ENCODE data around the gene ABCG1. TPM values are rescaled to one million over a fixed set of nuclear protein-coding genes. Genes with fewer than 3 reads are reported as not detected.

Gene ABCG1
- total and polyA plus RNA-seq, 4 donors: 11.5 to 65.0 (median 35.0) TPM

DNA sequence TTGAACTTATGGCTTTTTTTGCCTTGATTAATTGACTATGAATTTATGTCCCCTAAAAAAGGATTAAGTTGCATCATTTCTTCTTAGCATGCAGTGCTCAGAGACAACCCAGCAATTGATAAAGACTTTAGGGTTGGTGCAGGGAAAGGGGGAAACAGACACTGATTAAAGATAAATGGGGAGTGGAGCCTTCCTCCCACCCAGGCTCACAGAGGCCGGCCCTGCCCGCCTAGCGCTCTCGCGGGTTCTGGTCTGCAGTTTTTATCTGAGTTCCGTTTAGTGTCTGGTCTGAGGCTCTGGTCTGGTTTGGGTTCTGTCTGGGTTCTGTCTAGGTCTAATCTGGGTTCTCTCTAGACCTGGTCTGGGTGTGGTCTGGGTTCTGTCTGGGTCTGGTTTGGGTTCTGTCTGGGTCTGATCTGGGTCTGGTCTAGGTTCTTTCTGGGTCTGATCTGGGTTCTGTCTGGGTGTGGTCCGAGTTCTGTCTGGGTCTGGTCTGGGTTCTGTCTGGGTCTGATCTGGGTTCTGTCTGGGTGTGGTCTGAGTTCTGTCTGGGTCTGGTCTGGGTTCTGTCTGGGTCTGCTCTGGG lies 48.1 kb downstream of the ABCG1 start:
- 66 to 70% methylated on average over 7 of the region's 7 CpGs for WGBS, 2 donors
- no peaks in the 10 kb centered on the region for H3K27me3 ChIP-seq (ENCODE audit: control insufficient read depth in 3 of 3, insufficient read depth in 3 of 3, low read length in 2 of 3)
- peak overlapping the region in 1 of 2 donors; percentile 7 for H3K27ac ChIP-seq (ENCODE audit: low read depth in 1 of 2, low read length in 1 of 2)
- TF ChIP-seq CTCF (IDR thresholded peaks at IDR 0.05; ENCODE audit: control extremely low read depth, extremely low read depth): no peak
- H3K36me3 ChIP-seq (ENCODE audit: control insufficient read depth in 4 of 4, insufficient read depth in 4 of 4, low read length in 4 of 4): peaks cover 0 to 5% (median 0%) of the 10 kb centered on the region in 4 donors
- H3K9me3 ChIP-seq (ENCODE audit: control insufficient read depth in 4 of 4, insufficient read depth in 3 of 4, low read length in 3 of 4): no peaks in the 10 kb centered on the region
- ATAC-seq (ENCODE audit: insufficient read depth, low FRiP score) (no peak), DNase-seq (no peak)
- no peak overlapping the region for H3K4me3 ChIP-seq
- H3K9ac ChIP-seq (ENCODE audit: insufficient read depth in 1 of 2, low read length in 2 of 2): no peak overlapping the region
- H3K4me1 ChIP-seq (ENCODE audit: control insufficient read depth in 5 of 5, insufficient read depth in 5 of 5, low read length in 5 of 5): peaks cover 0 to 27% (median 14%) of the 10 kb centered on the region in 5 donors

- Histone ChIP-seq H3K4me1 (ENCODE audit: control insufficient read depth in 5 of 5, insufficient read depth in 5 of 5, low read length in 5 of 5) (peaks cover 0 to 15% (median 0%) of the 10 kb centered on the region in 5 donors), H3K27me3 (ENCODE audit: control insufficient read depth in 3 of 3, insufficient read depth in 3 of 3, low read length in 2 of 3) (no peaks in the 10 kb centered on the region), H3K9ac (ENCODE audit: insufficient read depth in 1 of 2, low read length in 2 of 2) (no peak overlapping the region), H3K9me3 (ENCODE audit: control insufficient read depth in 4 of 4, insufficient read depth in 3 of 4, low read length in 3 of 4) (no peaks in the 10 kb centered on the region), H3K4me3 (no peak overlapping the region), H3K27ac (ENCODE audit: low read depth in 1 of 2, low read length in 1 of 2) (peak overlapping the region in 1 of 2 donors; percentile 55), H3K36me3 (ENCODE audit: control insufficient read depth in 4 of 4, insufficient read depth in 4 of 4, low read length in 4 of 4) (peaks cover 0 to 19% (median 3%) of the 10 kb centered on the region in 4 donors)
- no peak for TF ChIP-seq CTCF (IDR thresholded peaks at IDR 0.05; ENCODE audit: control extremely low read depth, extremely low read depth)
- WGBS, 2 donors: 39 to 58% methylated on average over 10 of the region's 10 CpGs
- ATAC-seq (ENCODE audit: insufficient read depth, low FRiP score) (no peak), DNase-seq (no peak)
These were observed 50.4 kb downstream of the ABCG1 start for GRCh38 chr21:42269386-42269785.

- ATAC-seq (ENCODE audit: insufficient read depth, low FRiP score) (no peak), DNase-seq (no peak)
- H3K36me3 ChIP-seq (ENCODE audit: control insufficient read depth in 4 of 4, insufficient read depth in 4 of 4, low read length in 4 of 4): peaks cover 0 to 29% (median 3%) of the 10 kb centered on the region in 4 donors
- H3K27me3 ChIP-seq (ENCODE audit: control insufficient read depth in 3 of 3, insufficient read depth in 3 of 3, low read length in 2 of 3): no peaks in the 10 kb centered on the region
- H3K4me3 ChIP-seq: no peak overlapping the region
- H3K4me1 ChIP-seq (ENCODE audit: control insufficient read depth in 5 of 5, insufficient read depth in 5 of 5, low read length in 5 of 5): peaks cover 0 to 15% (median 0%) of the 10 kb centered on the region in 5 donors
- H3K9me3 ChIP-seq (ENCODE audit: control insufficient read depth in 4 of 4, insufficient read depth in 3 of 4, low read length in 3 of 4): no peaks in the 10 kb centered on the region
- no peak overlapping the region for H3K9ac ChIP-seq (ENCODE audit: insufficient read depth in 1 of 2, low read length in 2 of 2)
- H3K27ac ChIP-seq (ENCODE audit: low read depth in 1 of 2, low read length in 1 of 2): no peak overlapping the region
- TF ChIP-seq CTCF (IDR thresholded peaks at IDR 0.05; ENCODE audit: control extremely low read depth, extremely low read depth): no peak
- WGBS, 2 donors: 97% methylated on average over 6 of the region's 6 CpGs
These were observed 52.1 kb downstream of the ABCG1 start for GRCh38 chr21:42271065-42271464.
